ENCODE data around the gene CACFD1.

The CACFD1 gene

GRCh38 chr9:133459476-133460404 lies at the start of gene CACFD1:
TSS of gene CACFD1 (plus strand) at chr9:133459978. CDS start at chr9:133460067, 89 bp downstream.
- peak; percentile 87 to 88 for ATAC-seq

- ATAC-seq = no peak
Measured at GRCh38 chr9:133415170-133415569, 44.6 kb upstream of the CACFD1 start.

- peak; percentile 88 to 89 for ATAC-seq
Measured at GRCh38 chr9:133417541-133418461, 42.0 kb upstream of the CACFD1 start, which contains the start of gene REXO4. TSS of gene REXO4 (minus strand) at chr9:133418010. CDS start at chr9:133417844, 166 bp downstream.

GRCh38 chr9:133419005-133419404 lies 40.8 kb upstream of the CACFD1 start:
- ATAC-seq = no peak

- ATAC-seq = no peak
Measured at GRCh38 chr9:133420392-133420827, 39.4 kb upstream of the CACFD1 start.

GRCh38 chr9:133421615-133422542 lies 37.9 kb upstream of the CACFD1 start, which contains the start of gene ADAMTS13:
TSS of gene ADAMTS13 (plus strand) at chr9:133422367. CDS start at chr9:133422444, 77 bp downstream.
- peak; percentile 18 to 37 for ATAC-seq

GRCh38 chr9:133423216-133423615 lies 36.6 kb upstream of the CACFD1 start:
- ATAC-seq = no peak

- ATAC-seq = no peak
Measured at GRCh38 chr9:133424187-133424586, 35.6 kb upstream of the CACFD1 start.

GRCh38 chr9:133425049-133425632 lies 34.6 kb upstream of the CACFD1 start:
- no peak for ATAC-seq

GRCh38 chr9:133426011-133426410 lies 33.8 kb upstream of the CACFD1 start:
- no peak for ATAC-seq

- ATAC-seq = no peak
Measured at GRCh38 chr9:133427658-133428348, 32.0 kb upstream of the CACFD1 start.

GRCh38 chr9:133428617-133429101 lies 31.1 kb upstream of the CACFD1 start:
- ATAC-seq = peak in 1 of 2 donors; percentile 26

GRCh38 chr9:133429214-133429613 lies 30.6 kb upstream of the CACFD1 start:
- ATAC-seq = no peak

GRCh38 chr9:133429641-133430161 lies 30.1 kb upstream of the CACFD1 start:
- peak in 1 of 2 donors; percentile 35 for ATAC-seq

GRCh38 chr9:133430244-133430643 lies 29.5 kb upstream of the CACFD1 start:
- ATAC-seq = no peak

GRCh38 chr9:133433351-133433843 lies 26.4 kb upstream of the CACFD1 start:
- no peak for ATAC-seq

- ATAC-seq = no peak
Measured at GRCh38 chr9:133436681-133437080, 23.1 kb upstream of the CACFD1 start.

- no peak for ATAC-seq
Measured at GRCh38 chr9:133437753-133438531, 21.8 kb upstream of the CACFD1 start.

GRCh38 chr9:133439337-133439736 lies 20.4 kb upstream of the CACFD1 start:
- ATAC-seq = no peak

All from activated CD4-positive, CD25-positive, alpha-beta regulatory T cell treated with anti-CD3 and anti-CD28 coated beads, Interleukin-2, amount 50 U/mL, for 24 hours (primary cell).